ENCODE data around the gene KLC1.

DNA sequence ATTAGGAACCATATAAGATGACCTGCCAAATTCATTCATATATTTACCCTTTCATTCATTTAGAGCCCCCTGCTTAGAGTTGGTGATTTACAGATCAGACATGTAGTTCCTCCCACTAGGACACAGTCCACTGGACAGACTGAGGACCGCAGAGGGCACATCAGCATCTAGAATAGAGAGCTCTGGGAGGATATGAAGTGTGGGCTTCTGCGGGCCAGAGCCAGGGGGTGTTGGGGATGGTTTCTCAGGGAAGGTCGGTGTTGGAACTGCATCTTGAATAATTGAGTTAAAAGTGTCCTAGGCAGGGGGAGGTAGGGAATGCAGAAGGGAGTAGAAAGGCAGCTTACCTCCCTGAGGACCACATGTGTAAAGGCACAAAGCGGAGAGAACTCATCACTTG lies 42.9 kb downstream of the KLC1 start:
- TF ChIP-seq, protein P1, sequence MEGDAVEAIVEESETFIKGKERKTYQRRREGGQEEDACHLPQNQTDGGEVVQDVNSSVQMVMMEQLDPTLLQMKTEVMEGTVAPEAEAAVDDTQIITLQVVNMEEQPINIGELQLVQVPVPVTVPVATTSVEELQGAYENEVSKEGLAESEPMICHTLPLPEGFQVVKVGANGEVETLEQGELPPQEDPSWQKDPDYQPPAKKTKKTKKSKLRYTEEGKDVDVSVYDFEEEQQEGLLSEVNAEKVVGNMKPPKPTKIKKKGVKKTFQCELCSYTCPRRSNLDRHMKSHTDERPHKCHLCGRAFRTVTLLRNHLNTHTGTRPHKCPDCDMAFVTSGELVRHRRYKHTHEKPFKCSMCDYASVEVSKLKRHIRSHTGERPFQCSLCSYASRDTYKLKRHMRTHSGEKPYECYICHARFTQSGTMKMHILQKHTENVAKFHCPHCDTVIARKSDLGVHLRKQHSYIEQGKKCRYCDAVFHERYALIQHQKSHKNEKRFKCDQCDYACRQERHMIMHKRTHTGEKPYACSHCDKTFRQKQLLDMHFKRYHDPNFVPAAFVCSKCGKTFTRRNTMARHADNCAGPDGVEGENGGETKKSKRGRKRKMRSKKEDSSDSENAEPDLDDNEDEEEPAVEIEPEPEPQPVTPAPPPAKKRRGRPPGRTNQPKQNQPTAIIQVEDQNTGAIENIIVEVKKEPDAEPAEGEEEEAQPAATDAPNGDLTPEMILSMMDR (IDR thresholded peaks at IDR 0.05), result no peak
- no peak for TF ChIP-seq POLR2A (IDR thresholded peaks at IDR 0.05)
